ENCODE results near the gene MARK4.
"Not testable (repeated sequence)": the region's sequence is repeated elsewhere in the genome, so short reads cannot be mapped to it uniquely, and the experiment has no call there.

The MARK4 gene

DNA sequence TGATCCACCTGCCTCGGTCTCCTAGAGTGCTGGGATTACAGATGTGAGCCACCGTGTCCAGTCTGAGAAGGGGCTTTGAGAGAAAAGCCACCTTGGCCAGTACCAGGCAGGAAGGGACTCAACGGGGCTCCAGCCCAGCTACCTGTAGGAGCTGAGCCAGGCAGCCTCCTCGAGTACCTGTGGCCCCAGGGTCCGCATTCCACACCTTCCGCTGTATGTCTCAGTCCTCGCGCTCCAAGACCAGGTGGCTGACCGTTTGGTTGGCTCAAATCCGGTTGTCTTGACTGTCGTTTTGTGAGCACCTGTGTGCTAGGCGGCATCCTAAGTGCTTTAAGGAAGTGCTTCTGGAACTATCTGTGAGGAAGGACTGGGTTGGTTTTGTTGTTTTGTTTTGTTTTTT is 16.2 kb downstream of the MARK4 start:
- in situ Hi-C loops (cut with HindIII; ENCODE audit: low pct_unique_long_range_greater_than_20kb, low sequenced_read_pairs) = no loop called here
- TF ChIP-seq JUND (IDR thresholded peaks at IDR 0.05; ENCODE audit: low read depth) = no peak
- DNase-seq (ENCODE audit: low read depth in 1 of 2, low spot score in 1 of 2) = no peak

- in situ Hi-C loops (cut with HindIII; ENCODE audit: low pct_unique_long_range_greater_than_20kb, low sequenced_read_pairs); DNase-seq (ENCODE audit: low read depth in 1 of 2, low spot score in 1 of 2): not testable (repeated sequence)
Measured at GRCh38 chr19:45269939-45270338, 18.9 kb downstream of the MARK4 start.

DNA sequence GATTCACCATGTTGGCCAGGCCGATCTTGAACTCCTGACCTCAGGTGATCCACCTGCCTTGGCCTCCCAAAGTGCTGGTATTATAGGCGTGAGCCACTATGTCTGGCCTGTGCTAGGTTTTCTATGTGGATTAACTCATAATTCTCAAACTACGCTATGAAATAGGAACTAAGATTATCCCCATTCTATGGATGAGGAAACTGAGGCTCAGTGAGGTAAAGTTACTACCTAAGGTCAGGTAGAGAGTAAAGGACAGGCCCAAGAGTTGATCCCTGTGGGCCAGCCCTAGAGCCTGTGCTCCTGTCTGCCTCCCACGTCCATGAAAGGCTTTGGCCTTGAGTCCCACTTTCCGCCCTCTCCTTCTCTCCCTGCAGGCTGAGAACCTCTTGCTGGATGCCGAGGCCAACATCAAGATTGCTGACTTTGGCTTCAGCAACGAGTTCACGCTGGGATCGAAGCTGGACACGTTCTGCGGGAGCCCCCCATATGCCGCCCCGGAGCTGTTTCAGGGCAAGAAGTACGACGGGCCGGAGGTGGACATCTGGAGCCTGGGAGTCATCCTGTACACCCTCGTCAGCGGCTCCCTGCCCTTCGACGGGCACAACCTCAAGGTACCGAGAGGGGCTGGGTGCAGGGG is 20.1 kb downstream of the MARK4 start:
- DNase-seq (ENCODE audit: low read depth in 1 of 2, low spot score in 1 of 2) = no peak
- in situ Hi-C loops (cut with HindIII; ENCODE audit: low pct_unique_long_range_greater_than_20kb, low sequenced_read_pairs) = no loop called here
- no peak for TF ChIP-seq JUND (IDR thresholded peaks at IDR 0.05; ENCODE audit: low read depth)

- in situ Hi-C loops (cut with HindIII; ENCODE audit: low pct_unique_long_range_greater_than_20kb, low sequenced_read_pairs) = no loop called here
Measured at GRCh38 chr19:45271735-45272108, 20.7 kb downstream of the MARK4 start.

DNA sequence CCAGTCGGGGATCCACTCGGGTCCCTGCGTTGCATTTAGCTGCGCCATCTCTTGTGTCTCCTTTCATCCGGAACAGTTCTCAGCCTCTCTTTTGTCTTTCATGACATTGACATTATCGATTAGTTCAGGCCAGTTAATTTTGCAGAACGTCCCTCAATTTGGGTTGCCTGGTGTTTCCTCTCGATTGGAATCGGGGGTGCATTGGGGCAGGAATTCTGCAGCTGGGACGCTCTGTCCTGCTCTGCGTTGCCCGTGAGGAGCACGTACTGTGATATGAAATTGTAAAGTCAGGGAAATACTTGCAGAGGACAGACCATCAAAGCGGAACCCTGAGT is 22.4 kb downstream of the MARK4 start:
- DNase-seq (ENCODE audit: low read depth in 1 of 2, low spot score in 1 of 2) = no peak
- in situ Hi-C loops (cut with HindIII; ENCODE audit: low pct_unique_long_range_greater_than_20kb, low sequenced_read_pairs) = no loop called here
- TF ChIP-seq JUND (IDR thresholded peaks at IDR 0.05; ENCODE audit: low read depth) = no peak

More at GRCh38 chr19:45271735-45272108, 20.7 kb downstream of the MARK4 start:
- TF ChIP-seq JUND (IDR thresholded peaks at IDR 0.05; ENCODE audit: low read depth) = no peak
- no peak for DNase-seq (ENCODE audit: low read depth in 1 of 2, low spot score in 1 of 2)

- TF ChIP-seq JUND (IDR thresholded peaks at IDR 0.05; ENCODE audit: low read depth) = no peak
- in situ Hi-C loops (cut with HindIII; ENCODE audit: low pct_unique_long_range_greater_than_20kb, low sequenced_read_pairs) = no loop called here
- DNase-seq (ENCODE audit: low read depth in 1 of 2, low spot score in 1 of 2) = no peak
Measured at GRCh38 chr19:45275370-45275971, 24.4 kb downstream of the MARK4 start.

- in situ Hi-C loops (cut with HindIII; ENCODE audit: low pct_unique_long_range_greater_than_20kb, low sequenced_read_pairs) = no loop called here
- no peak for TF ChIP-seq JUND (IDR thresholded peaks at IDR 0.05; ENCODE audit: low read depth)
- DNase-seq (ENCODE audit: low read depth in 1 of 2, low spot score in 1 of 2) = no peak
Measured at GRCh38 chr19:45276284-45276687, 25.2 kb downstream of the MARK4 start.

DNA sequence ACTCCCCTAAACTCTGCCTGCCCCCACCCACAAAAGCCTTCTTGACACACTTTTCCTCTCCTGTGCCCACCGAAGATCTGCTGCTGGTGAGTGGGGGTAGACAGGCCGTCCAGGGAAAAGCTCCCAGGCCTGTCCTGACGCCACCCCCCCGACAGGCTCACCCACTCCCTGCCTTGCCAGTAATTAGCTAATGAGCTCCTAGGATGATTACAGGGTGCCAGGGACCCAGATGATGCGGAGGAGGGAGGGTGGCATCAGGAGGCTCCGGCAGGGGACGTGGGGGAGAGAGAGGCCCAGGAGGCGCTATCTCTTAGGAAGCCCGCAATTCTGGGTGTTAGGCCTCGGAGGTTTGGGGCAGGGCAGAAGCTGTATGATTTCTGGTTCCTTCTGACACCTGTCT is 27.0 kb downstream of the MARK4 start:
- DNase-seq (ENCODE audit: low read depth in 1 of 2, low spot score in 1 of 2) = no peak
- no peak for TF ChIP-seq JUND (IDR thresholded peaks at IDR 0.05; ENCODE audit: low read depth)
- in situ Hi-C loops (cut with HindIII; ENCODE audit: low pct_unique_long_range_greater_than_20kb, low sequenced_read_pairs) = no loop called here

DNA sequence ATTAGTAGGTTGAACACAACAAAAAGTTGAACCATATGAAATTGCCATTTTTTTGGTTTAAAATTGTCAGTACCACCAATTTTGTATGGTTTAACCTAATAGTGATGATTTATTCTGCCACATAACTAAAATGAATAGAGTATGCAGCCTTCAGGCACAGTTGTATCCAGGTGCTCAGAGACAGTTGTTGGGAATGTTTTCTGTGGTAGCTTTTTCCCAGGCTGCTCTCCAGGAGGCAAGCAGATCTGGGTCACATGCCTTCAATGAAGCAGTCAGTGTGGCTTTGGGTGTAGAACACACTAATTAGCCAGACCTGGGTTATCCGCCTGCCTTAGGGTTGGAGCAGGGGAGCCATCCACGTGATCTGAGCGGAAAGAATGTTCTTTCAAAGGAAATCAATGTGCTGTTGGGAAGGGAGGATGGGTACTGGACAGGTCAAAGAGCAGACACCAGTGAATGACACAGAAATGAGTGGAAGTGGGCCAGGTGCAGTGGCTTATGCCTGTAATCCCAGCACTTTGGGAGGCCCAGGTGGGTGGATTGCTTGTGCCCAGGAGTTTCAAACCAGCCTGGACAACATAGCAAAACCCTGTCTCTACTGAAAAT is 28.6 kb downstream of the MARK4 start:
- no peak for DNase-seq (ENCODE audit: low read depth in 1 of 2, low spot score in 1 of 2)
- in situ Hi-C loops (cut with HindIII; ENCODE audit: low pct_unique_long_range_greater_than_20kb, low sequenced_read_pairs) = no loop called here
- TF ChIP-seq JUND (IDR thresholded peaks at IDR 0.05; ENCODE audit: low read depth) = no peak

DNA sequence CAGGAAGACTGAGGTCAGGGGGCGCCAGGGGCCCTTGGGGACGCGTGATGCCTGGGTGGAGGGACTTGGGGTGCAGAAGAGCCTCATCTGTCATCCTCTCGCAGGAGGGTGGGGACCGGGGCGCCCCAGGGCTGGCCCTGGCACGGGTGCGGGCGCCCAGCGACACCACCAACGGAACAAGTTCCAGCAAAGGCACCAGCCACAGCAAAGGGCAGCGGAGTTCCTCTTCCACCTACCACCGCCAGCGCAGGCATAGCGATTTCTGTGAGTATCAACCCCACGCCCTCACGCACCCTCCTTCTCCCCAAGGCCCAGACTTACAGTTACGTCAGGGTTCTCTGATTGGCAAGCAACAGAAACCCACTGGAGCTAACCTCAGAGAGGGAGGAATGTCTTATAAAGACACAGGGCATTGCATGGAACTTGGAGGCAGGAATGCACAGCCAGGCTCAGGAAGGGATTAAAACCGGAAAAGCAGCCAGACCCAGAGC is 29.4 kb downstream of the MARK4 start:
- no peak for DNase-seq (ENCODE audit: low read depth in 1 of 2, low spot score in 1 of 2)
- TF ChIP-seq JUND (IDR thresholded peaks at IDR 0.05; ENCODE audit: low read depth) = no peak
- in situ Hi-C loops (cut with HindIII; ENCODE audit: low pct_unique_long_range_greater_than_20kb, low sequenced_read_pairs) = no loop called here

DNA sequence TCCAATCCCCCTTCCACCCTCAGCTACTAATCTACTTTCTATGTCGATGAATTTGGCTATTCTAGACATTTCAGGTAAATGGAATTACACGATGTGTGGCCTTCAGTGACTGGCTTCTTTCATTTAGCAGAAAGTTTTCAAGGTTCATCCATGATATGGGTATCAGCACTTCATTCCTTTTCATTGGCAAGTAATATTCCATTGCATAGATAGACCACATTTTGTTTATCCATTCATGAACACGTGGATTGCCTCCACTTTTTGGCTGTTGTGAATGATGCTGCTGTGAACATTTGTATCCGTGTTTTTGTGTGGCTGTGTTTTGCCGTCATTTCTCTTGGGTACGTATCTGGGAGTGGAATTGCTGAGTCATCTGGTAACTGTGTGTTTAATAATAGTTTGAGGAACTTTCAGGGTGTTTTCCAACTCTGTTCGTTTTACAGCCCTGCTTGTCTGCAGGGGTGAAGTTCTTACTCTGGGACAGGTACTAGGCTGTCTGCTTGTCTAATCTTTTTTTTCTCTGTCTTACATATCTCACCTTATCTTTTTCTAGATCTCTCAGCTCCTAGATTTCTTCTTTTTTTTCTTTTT is 32.5 kb downstream of the MARK4 start:
- in situ Hi-C loops (cut with HindIII; ENCODE audit: low pct_unique_long_range_greater_than_20kb, low sequenced_read_pairs) = no loop called here
- TF ChIP-seq JUND (IDR thresholded peaks at IDR 0.05; ENCODE audit: low read depth) = no peak
- no peak for DNase-seq (ENCODE audit: low read depth in 1 of 2, low spot score in 1 of 2)

- in situ Hi-C loops (cut with HindIII; ENCODE audit: low pct_unique_long_range_greater_than_20kb, low sequenced_read_pairs) = no loop called here
- TF ChIP-seq JUND (IDR thresholded peaks at IDR 0.05; ENCODE audit: low read depth) = no peak
Measured at GRCh38 chr19:45290381-45290931, 39.4 kb downstream of the MARK4 start.

DNA sequence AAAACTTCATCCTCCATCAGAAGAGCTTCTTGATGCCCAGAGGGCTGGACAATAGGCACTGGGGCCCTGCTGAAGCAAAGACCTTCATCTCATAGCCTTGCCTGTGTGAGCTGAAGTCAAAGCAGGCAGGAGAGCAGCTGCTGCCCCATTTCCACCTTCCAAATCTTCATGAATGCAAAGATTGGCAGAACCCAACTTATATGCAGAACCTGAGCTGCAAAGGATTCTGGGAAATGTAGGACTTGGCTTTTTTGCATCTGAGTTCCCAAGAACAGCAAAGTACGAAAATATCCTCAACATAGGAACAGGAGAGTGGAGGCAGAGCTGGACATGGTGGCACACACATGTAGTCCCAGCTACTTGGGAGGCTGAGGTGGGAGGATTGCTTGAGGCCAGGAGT is 40.8 kb downstream of the MARK4 start:
- DNase-seq (ENCODE audit: low read depth in 1 of 2, low spot score in 1 of 2) = no peak
- in situ Hi-C loops (cut with HindIII; ENCODE audit: low pct_unique_long_range_greater_than_20kb, low sequenced_read_pairs) = no loop called here

More at GRCh38 chr19:45290381-45290931, 39.4 kb downstream of the MARK4 start:
- no peak for DNase-seq (ENCODE audit: low read depth in 1 of 2, low spot score in 1 of 2)

More for the DNA sequence above, 40.8 kb downstream of the MARK4 start:
- no peak for TF ChIP-seq JUND (IDR thresholded peaks at IDR 0.05; ENCODE audit: low read depth)

Measured in T47D (cell line).